Activated CD4-positive, alpha-beta memory T cell treated with anti-CD3 and anti-CD28 coated beads for 36 hours (primary cell): ENCODE data around the gene MAST4. TPM values are rescaled to one million over a fixed set of nuclear protein-coding genes. Genes with fewer than 3 reads are reported as not detected.

ENCODE experiments used
- CTCF ChIA-PET: fragments of 350-600 bp; sonication (Branson Sonifier 250); formaldehyde crosslinking; loops from one replicate; lab custom pipeline; 2021; ENCODE audit warnings: antibody characterized with exemption, inconsistent platforms; lab: Charles Lee
- POLR2A ChIA-PET: fragments of 350-600 bp; sonication (Branson Sonifier 250); formaldehyde crosslinking; loops from one replicate; lab custom pipeline; 2021; ENCODE audit warnings: antibody characterized with exemption; lab: Charles Lee
- DNase-seq: peaks from one replicate; pipeline ENCODE4 v3.0.0-alpha.2; 2020
- H3K27ac Mint-ChIP-seq: one replicate; pipeline ENCODE4 v1.8.0; 2021; ENCODE audit warnings: mixed read lengths
- H3K27me3 Mint-ChIP-seq: one replicate; pipeline ENCODE4 v1.8.0; 2021; ENCODE audit warnings: mixed read lengths
- H3K36me3 Mint-ChIP-seq: one replicate; pipeline ENCODE4 v1.8.0; 2021; ENCODE audit warnings: mixed read lengths
- H3K4me1 Mint-ChIP-seq: one replicate; pipeline ENCODE4 v1.8.0; 2021; ENCODE audit warnings: low read depth, mixed read lengths
- H3K4me3 Mint-ChIP-seq: one replicate; pipeline ENCODE4 v1.8.0; 2021; ENCODE audit warnings: mild to moderate bottlenecking, mixed read lengths
- H3K9me3 Mint-ChIP-seq: one replicate; pipeline ENCODE4 v1.8.0; 2021; ENCODE audit warnings: mixed read lengths
- intact Hi-C: fragments of 100-400 bp; cut with micrococcal nuclease; formaldehyde crosslinking; loops from one replicate; pipeline ENCODE4 v1.15.1; 2023
- total RNA-seq, 2 experiments: library from RNA; stranded (reverse); gene quantifications; one replicate each; pipeline ENCODE4 v1.2.3, GENCODE V29; 2021

Gene MAST4
- total RNA-seq, 2 experiments from 2014 or later, result 30.2 to 30.3 TPM

DNA sequence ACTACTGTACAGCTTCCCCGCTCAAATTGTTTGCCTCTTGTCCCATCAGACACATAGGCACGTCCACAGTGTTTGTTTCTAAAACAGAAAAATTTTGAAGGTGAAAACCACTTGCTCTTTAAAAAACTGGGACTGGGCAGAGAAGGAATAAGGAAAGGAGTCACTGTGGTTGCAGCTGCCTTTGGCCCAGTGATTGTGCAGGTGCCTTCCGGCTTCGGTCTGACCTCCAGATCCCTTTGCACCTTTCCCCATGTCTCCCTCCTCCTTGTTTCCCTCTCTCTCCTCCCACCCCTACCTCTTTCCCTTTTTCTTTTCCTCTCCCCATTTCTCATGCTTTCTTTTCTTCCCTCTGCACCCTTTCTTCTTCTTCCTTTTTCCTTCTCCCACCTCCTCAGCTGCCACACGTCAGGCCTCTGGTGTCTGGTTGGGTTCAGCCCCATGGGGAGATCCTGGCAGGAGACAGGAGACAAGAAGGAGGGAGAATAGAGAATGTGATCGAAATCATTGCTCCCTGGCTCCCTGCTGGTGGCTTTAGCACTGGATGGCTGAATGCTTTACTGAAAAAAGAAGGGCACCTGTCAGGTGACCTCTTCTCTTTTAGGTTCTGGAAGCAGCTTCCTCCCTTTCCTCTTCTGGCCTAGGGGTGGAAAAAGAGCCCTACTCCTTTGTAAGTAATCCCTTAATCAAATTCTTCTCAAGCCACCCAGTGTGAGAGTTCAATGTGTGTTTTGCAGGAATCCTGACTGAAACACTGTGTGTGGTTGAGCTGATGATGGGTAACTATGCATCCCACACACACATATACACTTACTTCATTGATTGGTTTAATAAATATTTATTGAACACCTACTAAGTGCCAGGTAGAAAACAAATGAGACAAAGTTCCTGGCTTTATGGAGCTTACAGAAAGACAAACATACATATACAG lies 267.3 kb downstream of the MAST4 start:
- Mint-ChIP-seq H3K36me3 (no peaks in the 10 kb centered on the region), H3K27ac (no peak overlapping the region), H3K27me3 (peaks cover 10% of the 10 kb centered on the region), H3K9me3 (no peaks in the 10 kb centered on the region), H3K4me3 (no peak overlapping the region), H3K4me1 (peaks cover 8% of the 10 kb centered on the region)
- POLR2A ChIA-PET, result no interaction called here
- no peak for DNase-seq
- CTCF ChIA-PET, result interaction anchor here (0.6 to 3.8 kb wide), 12 partner anchors 10 to 557 kb away, joined by 3 to 37 read pairs (median 4); no protein-coding TSS in a partner anchor
- intact Hi-C loops, result loop anchor here (1.0 to 5.0 kb wide), 3 partner anchors 23 to 49 kb away; no protein-coding TSS in a partner anchor

DNA sequence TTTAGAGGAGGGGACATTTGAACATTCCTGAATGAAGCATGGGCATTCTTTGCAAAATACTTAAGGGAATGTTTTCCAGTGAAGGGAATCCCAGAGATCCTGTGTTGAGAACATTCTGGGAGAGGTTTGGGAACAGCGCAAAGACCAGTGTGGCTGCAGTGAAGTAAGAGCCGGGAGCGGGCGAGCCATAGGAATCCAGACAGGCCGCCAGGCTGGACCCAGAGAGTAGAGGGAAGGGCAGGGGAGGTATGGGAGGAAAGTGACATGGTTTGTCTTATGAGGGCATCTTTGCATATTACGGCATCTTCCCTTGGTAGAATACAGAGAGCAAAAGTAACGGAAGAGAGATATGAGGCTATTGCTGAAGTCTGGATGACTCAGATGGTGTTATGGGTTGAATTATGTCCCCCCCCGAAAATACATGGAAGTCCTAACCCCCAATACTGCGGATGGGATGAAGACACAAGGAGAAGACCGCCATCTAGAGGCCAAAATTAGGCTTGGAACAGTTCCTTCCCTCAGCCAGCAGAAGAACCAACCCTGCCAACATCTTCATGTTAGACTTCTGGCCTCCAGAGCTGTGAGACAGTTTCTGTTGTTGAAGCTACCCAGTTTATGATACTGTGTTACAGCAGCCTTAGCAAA lies 268.2 kb downstream of the MAST4 start:
- peaks cover 10% of the 10 kb centered on the region for H3K27me3 Mint-ChIP-seq
- CTCF ChIA-PET, result interaction anchor here (0.6 to 3.8 kb wide), 19 partner anchors 10 to 558 kb away, joined by 3 to 37 read pairs (median 5); no protein-coding TSS in a partner anchor
- H3K36me3 Mint-ChIP-seq, result no peaks in the 10 kb centered on the region
- DNase-seq, result peak; percentile 37
- no peak overlapping the region for H3K27ac Mint-ChIP-seq
- intact Hi-C loops, result loop anchor here (1.0 to 5.0 kb wide), 3 partner anchors 24 to 50 kb away; no protein-coding TSS in a partner anchor
- no peaks in the 10 kb centered on the region for H3K9me3 Mint-ChIP-seq
- H3K4me3 Mint-ChIP-seq, result no peak overlapping the region
- peaks cover 8% of the 10 kb centered on the region for H3K4me1 Mint-ChIP-seq
- POLR2A ChIA-PET, result no interaction called here

DNA sequence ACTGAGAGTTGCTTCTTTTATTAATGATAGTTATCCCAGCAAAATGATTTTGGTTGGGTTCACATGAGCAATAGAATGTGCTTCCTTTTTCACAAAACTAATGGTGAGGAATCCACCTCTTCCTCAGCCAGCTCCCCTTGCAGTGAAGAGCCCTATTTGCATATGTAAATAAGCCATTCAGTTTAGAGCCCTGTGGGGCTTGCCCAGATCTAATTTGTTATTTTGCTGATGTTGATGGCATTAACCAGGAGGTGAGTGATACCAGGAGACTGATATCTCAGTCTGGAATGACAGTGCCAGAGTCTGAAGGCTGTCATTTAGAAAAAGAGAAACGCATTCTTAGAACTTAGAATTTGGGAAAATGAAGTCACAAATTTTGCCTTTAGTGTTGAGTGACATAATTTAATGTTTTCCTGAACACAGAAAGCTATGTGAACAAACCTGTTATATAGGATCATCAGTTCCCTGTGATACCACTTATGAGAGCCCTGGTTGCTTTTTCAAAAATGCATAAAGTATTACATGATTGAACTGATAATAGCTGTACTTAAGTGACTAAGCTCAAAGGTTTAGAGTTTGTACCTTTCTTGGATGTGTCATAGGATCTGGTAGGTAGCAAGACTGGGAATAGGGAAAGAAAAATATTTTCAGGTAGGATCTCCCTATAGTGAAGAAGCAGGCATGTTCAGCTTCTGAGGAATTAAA lies 271.6 kb downstream of the MAST4 start:
- no peaks in the 10 kb centered on the region for H3K36me3 Mint-ChIP-seq
- H3K27me3 Mint-ChIP-seq, result peaks cover 10% of the 10 kb centered on the region
- ChIA-PET CTCF (interaction anchor here (0.7 to 1.8 kb wide), 4 partner anchors 12 to 339 kb away, joined by 3 to 6 read pairs (median 4); no protein-coding TSS in a partner anchor), POLR2A (interaction anchor here (0.9 kb wide), 1 partner anchor 27 kb away, joined by 7 read pairs; no protein-coding TSS in a partner anchor)
- peaks cover 8% of the 10 kb centered on the region for H3K4me1 Mint-ChIP-seq
- H3K9me3 Mint-ChIP-seq, result no peaks in the 10 kb centered on the region
- intact Hi-C loops, result no loop called here
- DNase-seq, result no peak
- H3K27ac Mint-ChIP-seq, result no peak overlapping the region
- no peak overlapping the region for H3K4me3 Mint-ChIP-seq

DNA sequence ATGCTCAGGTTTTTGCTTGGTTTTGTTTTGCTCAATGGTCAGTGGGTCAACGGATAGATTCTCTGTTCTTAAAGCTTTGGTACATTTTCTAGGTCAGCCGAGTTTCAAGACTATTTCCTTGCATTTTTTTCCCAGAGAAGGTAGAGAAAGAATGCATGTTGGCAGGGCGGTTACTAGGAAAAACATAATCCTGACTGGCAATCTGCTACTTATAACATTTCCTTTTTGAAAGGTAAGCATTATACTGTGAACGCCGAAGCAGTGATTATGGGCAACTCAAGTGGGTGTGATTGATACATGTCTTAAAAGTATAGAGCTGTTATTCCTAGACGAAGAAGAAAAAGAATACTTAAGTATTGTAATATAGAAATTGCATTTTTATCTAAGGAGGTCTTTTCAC lies 273.2 kb downstream of the MAST4 start:
- H3K4me1 Mint-ChIP-seq, result peaks cover 8% of the 10 kb centered on the region
- DNase-seq, result no peak
- H3K36me3 Mint-ChIP-seq, result no peaks in the 10 kb centered on the region
- H3K27ac Mint-ChIP-seq, result no peak overlapping the region
- intact Hi-C loops, result no loop called here
- POLR2A ChIA-PET, result no interaction called here
- CTCF ChIA-PET, result no interaction called here
- no peaks in the 10 kb centered on the region for H3K9me3 Mint-ChIP-seq
- H3K4me3 Mint-ChIP-seq, result no peak overlapping the region
- peaks cover 7% of the 10 kb centered on the region for H3K27me3 Mint-ChIP-seq

DNA sequence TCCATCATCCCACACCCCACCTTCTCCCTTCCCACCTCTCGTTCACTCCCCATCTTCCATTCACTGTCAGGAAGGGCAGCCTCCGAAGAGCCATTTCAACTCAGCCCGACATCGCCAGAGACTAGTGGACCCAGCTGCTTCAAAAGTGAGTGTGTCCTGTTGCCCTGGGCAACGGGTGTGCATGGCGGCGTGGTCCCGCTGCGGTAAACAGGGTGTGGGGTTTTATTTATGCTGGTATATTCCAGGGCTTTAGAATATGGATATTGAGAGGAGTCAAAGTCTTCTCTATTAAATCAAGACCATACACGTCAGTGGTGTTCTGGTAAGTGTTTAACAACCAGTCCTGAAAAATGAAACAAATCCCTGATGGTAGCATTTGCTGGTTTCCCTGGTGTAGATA lies 274.5 kb downstream of the MAST4 start:
- ChIA-PET CTCF (no interaction called here), POLR2A (no interaction called here)
- Mint-ChIP-seq H3K4me1 (peaks cover 8% of the 10 kb centered on the region), H3K36me3 (no peaks in the 10 kb centered on the region), H3K4me3 (no peak overlapping the region), H3K27ac (no peak overlapping the region), H3K9me3 (no peaks in the 10 kb centered on the region), H3K27me3 (peaks cover 6% of the 10 kb centered on the region)
- DNase-seq, result no peak
- intact Hi-C loops, result no loop called here

DNA sequence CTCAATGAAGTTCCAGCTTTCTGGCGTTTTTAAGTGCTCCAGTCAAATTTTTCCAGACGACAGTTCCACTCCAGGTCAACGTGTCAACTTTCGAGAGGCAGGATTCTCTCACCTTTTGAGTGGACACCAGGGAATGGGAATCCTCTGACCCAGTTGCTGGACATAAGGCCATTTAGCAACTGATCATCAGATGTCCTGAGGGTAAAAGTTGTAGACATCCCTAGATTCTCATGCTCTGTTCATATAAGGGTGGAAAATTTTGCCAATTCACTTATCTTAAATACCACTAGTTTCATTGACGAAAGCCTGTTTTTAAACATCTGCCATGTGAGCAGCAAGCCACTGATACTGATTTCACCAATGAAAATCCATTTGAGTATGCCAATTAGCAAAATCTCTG lies 275.5 kb downstream of the MAST4 start:
- H3K9me3 Mint-ChIP-seq, result no peaks in the 10 kb centered on the region
- peaks cover 3% of the 10 kb centered on the region for H3K27me3 Mint-ChIP-seq
- H3K36me3 Mint-ChIP-seq, result no peaks in the 10 kb centered on the region
- no peak overlapping the region for H3K4me3 Mint-ChIP-seq
- no peak overlapping the region for H3K27ac Mint-ChIP-seq
- intact Hi-C loops, result no loop called here
- ChIA-PET POLR2A (no interaction called here), CTCF (no interaction called here)
- DNase-seq, result no peak
- peaks cover 3% of the 10 kb centered on the region for H3K4me1 Mint-ChIP-seq

DNA sequence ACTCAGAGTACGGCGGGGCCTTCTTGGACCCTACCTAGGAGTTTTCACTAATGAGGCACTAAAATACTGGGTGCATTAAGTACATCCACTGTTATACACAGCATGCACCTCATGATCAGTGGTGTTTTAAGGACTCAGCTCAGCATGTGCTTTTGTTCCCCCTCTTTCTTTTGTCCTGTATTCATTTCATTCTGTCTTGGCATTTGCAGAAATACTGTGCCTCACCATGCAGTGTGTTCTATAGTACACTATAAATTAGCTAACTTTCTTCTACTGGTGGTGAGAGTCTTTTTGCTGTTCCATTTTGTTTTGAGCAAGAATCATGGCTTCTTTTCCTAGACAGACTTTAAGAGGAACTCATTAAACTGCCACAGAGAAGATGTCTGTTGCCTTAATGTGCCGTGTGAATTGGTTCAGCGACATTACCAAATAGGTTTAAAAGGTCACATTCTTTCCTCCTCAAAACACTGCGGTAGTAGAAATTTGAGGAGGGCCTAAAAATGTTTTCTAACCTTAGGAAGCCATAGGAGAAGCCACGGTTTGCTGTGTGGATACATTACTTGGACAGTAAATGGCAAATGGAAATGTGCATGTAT lies 276.6 kb downstream of the MAST4 start:
- ChIA-PET POLR2A (no interaction called here), CTCF (interaction anchor here (1.0 to 2.5 kb wide), 3 partner anchors 9 to 235 kb away, joined by 3 to 12 read pairs (median 3); no protein-coding TSS in a partner anchor)
- Mint-ChIP-seq H3K36me3 (no peaks in the 10 kb centered on the region), H3K27ac (no peak overlapping the region), H3K4me3 (no peak overlapping the region), H3K4me1 (peaks cover 3% of the 10 kb centered on the region), H3K9me3 (no peaks in the 10 kb centered on the region), H3K27me3 (peaks cover 3% of the 10 kb centered on the region)
- intact Hi-C loops, result no loop called here
- DNase-seq, result no peak

DNA sequence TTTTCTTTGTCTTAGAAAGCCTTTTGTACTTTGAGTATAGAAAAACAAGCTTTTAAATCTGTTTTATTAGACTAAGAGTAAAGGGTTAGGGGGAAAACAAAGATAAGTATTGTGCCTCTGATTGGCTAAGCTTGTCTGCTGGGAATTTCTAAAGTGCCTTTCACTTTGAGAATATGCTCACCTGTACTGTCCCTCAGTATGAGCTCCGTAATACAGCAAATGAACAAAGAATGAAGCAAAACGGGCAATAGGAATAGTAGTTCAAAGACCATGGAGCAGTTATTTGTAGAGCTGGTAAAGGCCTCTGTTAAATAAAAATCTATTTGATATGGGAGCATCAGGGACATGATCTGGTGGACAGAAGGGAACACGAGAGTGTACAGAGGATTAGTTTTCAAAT lies 277.8 kb downstream of the MAST4 start:
- CTCF ChIA-PET, result interaction anchor here (1.3 to 2.5 kb wide), 3 partner anchors 10 to 61 kb away, joined by 3 to 12 read pairs (median 3); no protein-coding TSS in a partner anchor
- no peak overlapping the region for H3K27ac Mint-ChIP-seq
- peaks cover 3% of the 10 kb centered on the region for H3K27me3 Mint-ChIP-seq
- no peak for DNase-seq
- intact Hi-C loops, result no loop called here
- peaks cover 7% of the 10 kb centered on the region for H3K4me1 Mint-ChIP-seq
- POLR2A ChIA-PET, result no interaction called here
- no peaks in the 10 kb centered on the region for H3K9me3 Mint-ChIP-seq
- no peak overlapping the region for H3K4me3 Mint-ChIP-seq
- H3K36me3 Mint-ChIP-seq, result no peaks in the 10 kb centered on the region

DNA sequence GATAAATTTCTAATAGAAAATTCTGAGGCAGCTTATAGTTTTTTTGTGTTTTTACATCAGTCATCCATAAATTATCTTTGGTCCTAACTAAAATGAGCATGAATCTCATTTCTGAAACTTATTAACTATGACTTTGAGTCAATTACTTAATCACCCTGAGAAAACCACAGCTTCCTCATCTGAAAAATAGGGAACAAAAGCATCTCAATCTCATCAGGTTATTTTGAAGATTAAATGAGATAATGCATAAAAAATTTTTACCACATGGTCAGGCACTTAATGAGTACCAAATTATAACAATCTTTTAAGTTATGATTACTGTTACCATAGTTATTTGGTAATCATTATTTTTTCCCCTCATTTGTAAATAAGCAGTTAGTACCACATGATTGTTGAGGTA lies 279.1 kb downstream of the MAST4 start:
- ChIA-PET CTCF (interaction anchor here (2.5 kb wide), 1 partner anchor 11 kb away, joined by 12 read pairs; no protein-coding TSS in a partner anchor), POLR2A (no interaction called here)
- intact Hi-C loops, result no loop called here
- Mint-ChIP-seq H3K9me3 (no peaks in the 10 kb centered on the region), H3K4me3 (no peak overlapping the region), H3K27me3 (peaks cover 6% of the 10 kb centered on the region), H3K36me3 (no peaks in the 10 kb centered on the region), H3K27ac (no peak overlapping the region), H3K4me1 (peaks cover 7% of the 10 kb centered on the region)
- no peak for DNase-seq

DNA sequence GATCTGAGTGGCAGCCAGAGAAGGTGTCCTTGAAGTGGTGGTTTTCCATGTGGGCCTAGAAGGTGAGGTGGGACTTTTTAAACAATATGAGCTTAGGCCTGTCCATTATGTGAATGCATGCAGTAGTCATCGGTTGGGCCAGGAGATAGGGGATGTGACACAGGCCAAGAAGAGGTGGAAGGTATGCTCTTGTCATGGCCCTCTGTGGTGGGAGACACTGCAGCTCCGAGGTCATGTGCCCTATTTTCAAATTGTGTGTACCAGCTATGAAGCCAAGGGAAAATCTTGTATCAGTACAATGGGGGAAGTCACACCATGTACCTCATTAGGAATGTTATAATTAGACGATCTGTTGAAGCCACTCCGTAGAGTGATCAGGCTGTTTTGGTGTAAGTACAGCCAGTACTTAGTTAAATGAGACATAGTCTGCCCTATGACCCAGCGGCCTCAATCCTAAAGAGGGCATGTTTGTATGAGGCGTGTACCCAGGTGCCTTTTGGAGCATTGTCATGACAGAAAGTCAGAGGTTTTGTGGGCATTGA lies 280.1 kb downstream of the MAST4 start:
- Mint-ChIP-seq H3K4me1 (peaks cover 7% of the 10 kb centered on the region), H3K27ac (no peak overlapping the region), H3K4me3 (no peak overlapping the region), H3K27me3 (peaks cover 6% of the 10 kb centered on the region), H3K9me3 (no peaks in the 10 kb centered on the region), H3K36me3 (no peaks in the 10 kb centered on the region)
- no peak for DNase-seq
- ChIA-PET CTCF (interaction anchor here (1.2 kb wide), 1 partner anchor 62 kb away, joined by 5 read pairs; no protein-coding TSS in a partner anchor), POLR2A (no interaction called here)
- intact Hi-C loops, result no loop called here

DNA sequence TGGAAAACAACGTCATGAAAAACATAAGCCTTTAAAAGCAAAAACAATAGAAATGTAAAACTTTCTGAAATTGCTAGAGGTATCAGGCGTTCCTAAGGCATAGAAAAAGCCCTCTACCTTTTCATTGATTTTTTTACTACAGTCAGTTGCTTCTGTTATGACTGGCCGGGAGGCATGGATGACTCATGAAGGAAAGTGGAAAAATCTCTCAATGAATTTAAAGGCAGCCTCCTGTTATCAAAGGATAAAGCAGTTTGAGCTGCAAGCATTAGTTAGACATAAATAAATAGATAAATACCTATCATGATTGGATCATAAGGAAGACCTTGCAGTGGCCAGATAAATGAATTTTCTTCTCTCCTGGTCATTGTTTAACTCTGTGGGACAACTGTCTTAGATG lies 281.6 kb downstream of the MAST4 start:
- CTCF ChIA-PET, result interaction anchor here (1.8 kb wide), 1 partner anchor 13 kb away, joined by 4 read pairs; no protein-coding TSS in a partner anchor

More for the DNA sequence above, 281.6 kb downstream of the MAST4 start:
- DNase-seq, result peak; percentile 53
- Mint-ChIP-seq H3K4me1 (peaks cover 13% of the 10 kb centered on the region), H3K36me3 (no peaks in the 10 kb centered on the region), H3K27me3 (peaks cover 6% of the 10 kb centered on the region), H3K9me3 (no peaks in the 10 kb centered on the region), H3K27ac (no peak overlapping the region), H3K4me3 (no peak overlapping the region)
- intact Hi-C loops, result no loop called here
- POLR2A ChIA-PET, result no interaction called here
